ENCODE measurements around the gene SLC35F6.

DNA sequence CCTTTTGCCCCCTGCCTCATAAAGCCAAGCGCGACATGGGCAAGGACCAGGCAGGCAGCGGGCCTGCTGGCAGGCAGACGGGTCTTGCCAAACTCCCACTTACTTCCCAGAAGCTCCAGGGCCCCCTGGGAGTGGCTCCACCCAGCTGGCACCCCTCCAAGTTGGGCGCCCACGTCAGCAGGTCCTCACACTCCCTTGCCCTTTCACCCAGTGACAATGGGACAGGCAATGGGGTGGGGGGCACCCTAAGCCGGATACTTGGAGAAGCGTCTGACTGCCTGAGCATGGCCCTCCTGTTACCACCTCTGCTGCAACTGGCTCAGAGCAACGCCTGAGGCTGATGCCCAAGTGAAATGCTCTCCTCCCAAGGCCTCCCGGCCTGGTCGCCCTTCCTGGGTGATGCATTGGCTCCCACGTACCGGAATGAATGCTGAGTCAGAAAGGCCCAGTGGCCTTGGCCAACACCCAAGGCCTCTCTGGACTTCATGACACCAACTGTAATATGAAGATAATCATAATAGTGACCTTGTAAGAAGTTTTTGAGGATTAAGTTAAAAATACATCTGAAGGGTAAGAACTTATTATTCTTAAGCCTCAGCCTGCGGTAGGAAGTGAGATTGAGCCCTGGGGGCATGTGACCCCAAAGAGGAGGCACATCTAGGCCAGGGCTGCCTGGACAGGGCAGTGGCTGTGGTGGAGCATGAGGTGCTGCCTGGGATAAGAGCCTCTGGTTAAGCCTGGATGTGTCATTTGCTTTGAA lies 39.9 kb upstream of the SLC35F6 start:
- TF ChIP-seq, protein P1, sequence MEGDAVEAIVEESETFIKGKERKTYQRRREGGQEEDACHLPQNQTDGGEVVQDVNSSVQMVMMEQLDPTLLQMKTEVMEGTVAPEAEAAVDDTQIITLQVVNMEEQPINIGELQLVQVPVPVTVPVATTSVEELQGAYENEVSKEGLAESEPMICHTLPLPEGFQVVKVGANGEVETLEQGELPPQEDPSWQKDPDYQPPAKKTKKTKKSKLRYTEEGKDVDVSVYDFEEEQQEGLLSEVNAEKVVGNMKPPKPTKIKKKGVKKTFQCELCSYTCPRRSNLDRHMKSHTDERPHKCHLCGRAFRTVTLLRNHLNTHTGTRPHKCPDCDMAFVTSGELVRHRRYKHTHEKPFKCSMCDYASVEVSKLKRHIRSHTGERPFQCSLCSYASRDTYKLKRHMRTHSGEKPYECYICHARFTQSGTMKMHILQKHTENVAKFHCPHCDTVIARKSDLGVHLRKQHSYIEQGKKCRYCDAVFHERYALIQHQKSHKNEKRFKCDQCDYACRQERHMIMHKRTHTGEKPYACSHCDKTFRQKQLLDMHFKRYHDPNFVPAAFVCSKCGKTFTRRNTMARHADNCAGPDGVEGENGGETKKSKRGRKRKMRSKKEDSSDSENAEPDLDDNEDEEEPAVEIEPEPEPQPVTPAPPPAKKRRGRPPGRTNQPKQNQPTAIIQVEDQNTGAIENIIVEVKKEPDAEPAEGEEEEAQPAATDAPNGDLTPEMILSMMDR (IDR thresholded peaks at IDR 0.05) = no peak
- no peak for TF ChIP-seq POLR2A (IDR thresholded peaks at IDR 0.05)
